Immature natural killer cell (primary cell): ENCODE measurements around the gene H6PD. TPM values are rescaled to one million over a fixed set of nuclear protein-coding genes. Genes with fewer than 3 reads are reported as not detected.
A peak's percentile ranks its signal among the peaks of the same experiment; 100 is the strongest.

Source experiments
- DNase-seq, 3 donors: peaks; one replicate each; pipeline ENCODE4 v3.0.0; 2022; ENCODE audit warnings: mixed read lengths in 1 of 3
- H3K27ac Mint-ChIP-seq, 6 donors: one replicate each; pipeline ENCODE4 v1.8.0; 2020; ENCODE audit warnings: mixed read lengths in 6 of 6, mild to moderate bottlenecking in 5 of 6, inconsistent platforms in 4 of 6, moderate library complexity in 3 of 6
- H3K27me3 Mint-ChIP-seq, 3 donors: one replicate each; pipeline ENCODE4 v1.8.0; 2020 to 2021; ENCODE audit warnings: low read depth in 3 of 3, mild to moderate bottlenecking in 3 of 3, mixed read lengths in 3 of 3, moderate library complexity in 3 of 3, inconsistent platforms in 1 of 3
- H3K36me3 Mint-ChIP-seq, 3 donors: one replicate each; pipeline ENCODE4 v1.8.0; 2020; ENCODE audit warnings: mixed read lengths in 3 of 3, inconsistent platforms in 2 of 3, mild to moderate bottlenecking in 2 of 3
- H3K4me1 Mint-ChIP-seq, 2 donors: one replicate each; pipeline ENCODE4 v1.8.0; 2020; ENCODE audit warnings: inconsistent platforms in 2 of 2, mild to moderate bottlenecking in 2 of 2, mixed read lengths in 2 of 2, moderate library complexity in 1 of 2
- H3K4me3 Mint-ChIP-seq, 5 donors: one replicate each; pipeline ENCODE4 v1.8.0; 2020; ENCODE audit warnings: mild to moderate bottlenecking in 5 of 5, mixed read lengths in 5 of 5, inconsistent platforms in 3 of 5, moderate library complexity in 3 of 5
- H3K9me3 Mint-ChIP-seq, 6 donors: one replicate each; pipeline ENCODE4 v1.8.0; 2020; ENCODE audit warnings: mild to moderate bottlenecking in 6 of 6, mixed read lengths in 6 of 6, inconsistent platforms in 4 of 6, moderate library complexity in 3 of 6
- polyA plus RNA-seq, 3 donors: library from polyadenylated mRNA; unstranded; fragments of 300-500 nt; fragmentation: Illumina TruSeq; gene quantifications; one replicate each; pipeline ENCODE4 v1.2.3, GENCODE V29; 2021

H6PD gene
- polyA plus RNA-seq, 3 donors from 2014 or later = 6.2 to 15.4 (median 9.0) TPM

DNA sequence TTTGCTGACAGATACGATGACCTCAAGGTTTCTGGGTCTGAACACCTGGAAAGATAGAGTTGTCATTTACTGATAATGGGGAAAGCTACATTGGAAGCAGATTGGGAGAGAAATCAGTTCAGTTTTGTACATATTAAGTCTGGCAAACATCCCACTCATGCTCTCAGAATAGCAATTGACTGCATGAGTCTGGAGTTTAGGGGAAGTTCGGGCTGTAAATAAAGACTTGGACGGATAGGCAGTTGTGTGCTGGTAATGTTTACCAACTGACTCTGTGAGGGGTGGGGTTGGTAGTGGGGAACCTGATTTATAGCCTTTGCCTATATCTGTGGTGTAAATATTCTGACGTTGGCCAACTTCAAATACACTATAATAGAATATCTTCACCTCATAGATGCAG, 4.0 kb downstream of the H6PD start:
- Mint-ChIP-seq H3K9me3 (peaks cover 0 to 1% (median 0%) of the 10 kb centered on the region in 6 donors), H3K27me3 (peaks cover 3 to 12% (median 8%) of the 10 kb centered on the region in 3 donors), H3K4me1 (peaks cover 47 to 53% of the 10 kb centered on the region in 2 donors), H3K4me3 (peak overlapping the region; percentile 2 to 55 (median 6)), H3K36me3 (peaks cover 0 to 6% (median 3%) of the 10 kb centered on the region in 3 donors), H3K27ac (peak overlapping the region in 2 of 6 donors; percentile 6 to 16)
- DNase-seq = no peak

DNA sequence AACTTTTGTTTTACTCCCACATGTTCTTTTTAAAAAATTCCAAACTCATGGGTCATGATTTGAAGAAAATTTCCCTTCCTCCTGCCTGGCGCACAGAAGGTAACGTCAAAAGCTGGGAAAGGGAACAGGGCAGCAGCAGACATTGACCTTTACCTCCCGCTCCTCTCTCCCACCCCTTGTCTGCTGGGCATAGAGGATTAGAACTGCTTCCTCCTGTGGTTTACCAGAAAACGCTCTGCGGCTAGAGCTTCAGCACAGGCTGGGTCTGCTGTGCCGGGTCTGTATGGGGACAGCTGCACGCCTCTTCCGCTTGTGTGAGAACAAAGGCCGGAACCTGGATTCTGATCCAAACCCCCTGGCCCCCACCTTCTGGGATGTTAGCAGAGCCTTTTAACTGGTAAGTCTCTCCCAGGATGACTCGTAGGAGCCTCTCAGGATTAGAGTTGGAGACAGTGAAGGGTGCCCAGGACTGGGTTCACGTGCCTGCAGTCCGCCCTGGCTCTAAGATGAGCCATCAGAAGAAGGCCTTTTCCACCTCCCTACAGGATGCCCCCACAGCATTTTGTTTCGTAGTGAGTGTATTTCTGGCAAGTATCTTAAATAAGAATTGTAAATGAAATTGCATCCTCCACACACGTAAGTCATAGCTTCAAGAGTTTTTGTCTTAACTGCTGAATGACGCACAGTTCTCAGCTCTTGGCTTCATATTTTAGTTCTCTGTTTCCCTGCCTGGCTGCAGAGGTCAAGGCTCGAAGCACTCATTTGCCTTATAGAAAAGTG, 5.2 kb downstream of the H6PD start:
- DNase-seq = peak; percentile 35 to 53 (median 51)
- H3K4me3 Mint-ChIP-seq = peak overlapping the region; percentile 67 to 82 (median 76)
- H3K27me3 Mint-ChIP-seq = peaks cover 3 to 9% (median 6%) of the 10 kb centered on the region in 3 donors
- H3K36me3 Mint-ChIP-seq = peaks cover 0 to 6% (median 3%) of the 10 kb centered on the region in 3 donors
- peaks cover 0 to 1% (median 0%) of the 10 kb centered on the region in 6 donors for H3K9me3 Mint-ChIP-seq
- peaks cover 49 to 51% of the 10 kb centered on the region in 2 donors for H3K4me1 Mint-ChIP-seq
- H3K27ac Mint-ChIP-seq = peak overlapping the region; percentile 49 to 69 (median 56)

DNA sequence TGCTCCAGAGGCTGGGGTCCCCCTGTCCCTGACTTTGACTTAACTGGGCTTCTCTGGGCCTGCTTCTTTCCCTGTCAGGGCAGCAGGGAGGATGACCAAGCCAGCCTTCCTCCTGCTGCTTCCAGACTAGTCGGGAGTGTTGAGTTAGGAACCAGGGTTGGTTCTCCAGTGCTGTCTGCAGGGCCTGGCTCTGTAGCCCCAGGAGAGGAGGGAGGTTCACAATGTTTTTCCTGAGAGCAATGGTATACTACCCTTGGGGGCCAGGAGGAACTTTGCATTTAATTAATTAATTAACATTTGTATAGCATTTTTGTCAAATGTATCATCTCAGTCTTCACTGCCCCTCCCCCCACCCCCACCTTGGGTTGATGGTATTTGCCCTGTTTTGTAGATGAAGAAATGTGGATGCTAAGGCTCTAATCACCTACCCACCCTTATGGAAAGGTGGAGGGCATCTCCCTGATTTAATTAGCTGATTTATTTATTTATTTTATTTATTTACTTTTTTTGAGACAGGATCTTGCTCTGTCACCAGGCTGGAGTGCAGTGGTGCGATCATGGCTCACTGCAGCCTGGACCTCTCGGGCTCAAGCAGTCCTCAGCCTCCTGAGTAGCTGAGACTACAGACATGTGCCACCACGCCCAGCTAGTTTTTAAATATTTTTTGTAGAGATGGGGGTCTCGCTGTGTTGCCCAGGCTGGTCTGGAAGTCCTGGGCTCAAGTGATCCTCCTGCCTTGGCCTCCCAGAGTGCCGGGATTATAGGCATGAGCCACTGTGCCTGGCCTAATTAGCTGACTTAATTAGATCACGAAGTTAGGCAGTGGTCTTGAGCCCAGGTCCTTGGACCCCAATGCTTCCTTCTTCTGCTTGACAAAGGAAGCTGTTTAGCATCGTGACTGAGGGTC, 6.6 kb downstream of the H6PD start:
- Mint-ChIP-seq H3K4me1 (peaks cover 48 to 51% of the 10 kb centered on the region in 2 donors), H3K27me3 (peaks cover 3 to 6% (median 6%) of the 10 kb centered on the region in 3 donors), H3K4me3 (no peak overlapping the region), H3K27ac (no peak overlapping the region), H3K9me3 (peaks cover 0 to 1% (median 0%) of the 10 kb centered on the region in 6 donors), H3K36me3 (peaks cover 0 to 6% (median 3%) of the 10 kb centered on the region in 3 donors)
- no peak for DNase-seq

DNA sequence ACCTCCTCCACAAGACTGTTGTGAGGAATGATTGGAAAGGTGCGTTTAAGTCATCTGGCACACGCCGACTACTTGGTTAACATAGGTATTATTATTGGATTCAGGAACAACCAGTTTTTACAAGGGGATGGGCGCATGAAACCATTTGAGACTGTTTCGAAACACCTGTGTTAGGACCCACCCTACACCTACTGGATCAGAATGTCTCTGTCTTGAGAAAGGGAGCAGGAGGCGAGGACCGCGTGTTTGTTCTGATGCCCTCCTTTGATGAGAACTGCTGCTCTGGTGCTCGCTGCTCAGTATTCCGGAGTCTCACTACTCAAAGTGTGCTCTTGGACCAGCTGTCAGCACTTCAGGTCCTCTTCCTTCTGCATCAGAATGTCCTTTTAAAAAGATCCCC, 7.3 kb downstream of the H6PD start:
- peaks cover 44 to 46% of the 10 kb centered on the region in 2 donors for H3K4me1 Mint-ChIP-seq
- peaks cover 0 to 1% (median 0%) of the 10 kb centered on the region in 6 donors for H3K9me3 Mint-ChIP-seq
- H3K4me3 Mint-ChIP-seq = no peak overlapping the region
- H3K36me3 Mint-ChIP-seq = peaks cover 0 to 6% (median 5%) of the 10 kb centered on the region in 3 donors
- no peak overlapping the region for H3K27ac Mint-ChIP-seq
- no peak for DNase-seq
- H3K27me3 Mint-ChIP-seq = peaks cover 3 to 6% (median 3%) of the 10 kb centered on the region in 3 donors

DNA sequence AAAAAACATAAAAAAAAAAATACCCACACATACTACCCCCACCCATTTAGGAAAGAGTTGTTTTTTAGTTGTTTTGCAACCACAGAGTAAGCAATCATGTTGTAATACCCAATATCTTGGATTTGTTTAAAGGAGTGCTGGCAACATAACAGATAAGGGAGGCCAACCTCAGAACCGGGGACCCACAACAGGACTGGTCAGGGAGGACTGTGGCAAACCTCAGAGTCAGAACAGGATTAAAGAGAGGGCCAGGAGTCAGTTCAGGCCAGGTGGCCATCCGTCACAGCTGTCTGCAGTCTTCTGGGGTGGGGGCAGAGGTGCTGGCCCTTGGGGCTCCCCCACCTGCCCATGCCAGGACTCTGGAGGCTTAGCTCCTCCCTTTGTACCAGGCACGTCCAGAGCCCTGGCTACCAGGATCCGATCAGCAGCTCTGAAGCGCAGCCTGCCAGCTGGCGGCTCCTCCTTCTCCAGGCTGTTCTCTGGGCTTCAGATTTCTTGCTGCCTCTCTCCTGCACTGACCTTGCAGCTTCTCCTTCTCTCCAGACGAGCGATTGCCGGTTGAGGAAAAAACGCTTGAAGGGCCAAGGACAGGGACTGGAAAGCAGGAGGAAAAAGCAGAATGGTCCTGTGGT, 7.9 kb downstream of the H6PD start:
- Mint-ChIP-seq H3K9me3 (peaks cover 0 to 1% (median 0%) of the 10 kb centered on the region in 6 donors), H3K27me3 (peaks cover 2 to 6% (median 3%) of the 10 kb centered on the region in 3 donors), H3K27ac (no peak overlapping the region), H3K4me1 (peaks cover 42 to 43% of the 10 kb centered on the region in 2 donors), H3K36me3 (peaks cover 0 to 6% (median 6%) of the 10 kb centered on the region in 3 donors), H3K4me3 (no peak overlapping the region)
- no peak for DNase-seq

DNA sequence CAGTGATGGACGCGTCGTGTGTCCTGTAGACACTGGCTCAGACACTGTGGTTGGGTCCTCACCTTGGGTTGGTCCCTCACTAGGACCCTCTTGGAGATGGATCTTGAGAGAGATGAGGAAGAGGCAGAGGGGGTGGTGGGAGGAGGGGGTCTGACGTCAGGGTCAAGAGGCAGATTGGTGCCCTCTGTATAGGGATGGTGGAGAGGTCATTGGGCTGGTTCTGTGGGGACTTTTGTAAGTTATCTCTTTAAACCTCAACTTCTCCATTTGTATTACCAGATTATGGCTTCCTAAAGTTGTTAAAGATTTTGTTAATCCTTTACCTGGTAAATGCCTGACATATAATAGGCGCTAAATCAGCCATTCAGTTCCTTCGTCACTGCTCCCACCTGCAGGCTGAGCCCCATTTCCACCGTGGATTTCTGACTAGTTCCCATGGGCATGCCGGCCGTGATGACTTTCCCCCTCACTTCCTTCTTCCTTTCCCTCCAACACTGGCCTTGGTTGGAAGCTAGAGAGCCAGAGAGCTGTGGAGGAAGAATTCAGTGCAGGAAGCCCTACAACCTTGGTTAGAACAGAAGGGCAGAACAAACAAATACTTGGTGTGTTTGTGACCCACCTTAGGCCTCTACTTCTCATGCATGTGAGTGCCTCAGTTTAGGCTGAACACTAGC, 8.6 kb downstream of the H6PD start:
- Mint-ChIP-seq H3K36me3 (peaks cover 0 to 11% (median 6%) of the 10 kb centered on the region in 3 donors), H3K4me3 (no peak overlapping the region), H3K4me1 (peaks cover 35 to 36% of the 10 kb centered on the region in 2 donors), H3K27me3 (peaks cover 2 to 6% (median 3%) of the 10 kb centered on the region in 3 donors), H3K27ac (no peak overlapping the region), H3K9me3 (peaks cover 0 to 1% (median 0%) of the 10 kb centered on the region in 6 donors)
- no peak for DNase-seq

DNA sequence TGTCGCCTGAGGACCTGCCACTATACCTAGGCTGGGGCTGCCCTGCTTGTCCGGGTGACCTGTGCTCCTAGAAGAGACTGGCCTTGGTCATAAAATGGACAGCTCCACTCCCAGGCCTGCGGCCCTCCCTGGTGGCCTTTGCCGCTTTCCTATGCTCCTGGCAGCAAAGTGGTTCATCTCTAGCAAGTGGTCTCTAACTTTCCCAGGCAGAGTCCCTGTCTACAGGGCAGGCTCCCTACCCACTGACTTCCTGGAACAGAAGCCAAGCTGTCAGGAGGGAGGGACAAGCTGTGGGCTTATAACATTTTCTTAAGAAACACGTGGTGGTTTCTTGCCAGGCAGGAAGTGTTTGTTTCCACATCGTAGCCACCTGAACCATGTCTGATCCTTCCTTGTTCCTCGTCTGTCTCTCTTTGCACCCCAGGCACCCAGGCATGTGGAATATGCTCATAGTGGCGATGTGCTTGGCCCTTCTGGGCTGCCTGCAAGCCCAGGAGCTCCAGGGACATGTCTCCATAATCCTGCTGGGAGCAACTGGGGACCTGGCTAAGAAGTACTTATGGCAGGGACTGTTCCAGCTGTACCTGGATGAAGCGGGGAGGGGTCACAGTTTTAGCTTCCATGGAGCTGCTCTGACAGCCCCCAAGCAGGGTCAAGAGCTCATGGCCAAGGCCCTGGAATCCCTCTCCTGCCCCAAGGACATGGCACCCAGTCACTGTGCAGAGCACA, 10.1 kb downstream of the H6PD start:
- H3K36me3 Mint-ChIP-seq = peaks cover 3 to 16% (median 6%) of the 10 kb centered on the region in 3 donors
- DNase-seq = no peak
- H3K27me3 Mint-ChIP-seq = peaks cover 0 to under 1% (median under 1%) of the 10 kb centered on the region in 3 donors
- H3K4me3 Mint-ChIP-seq = no peak overlapping the region
- H3K27ac Mint-ChIP-seq = no peak overlapping the region
- H3K9me3 Mint-ChIP-seq = peaks cover 0 to under 1% (median 0%) of the 10 kb centered on the region in 6 donors
- peaks cover 21 to 25% of the 10 kb centered on the region in 2 donors for H3K4me1 Mint-ChIP-seq

DNA sequence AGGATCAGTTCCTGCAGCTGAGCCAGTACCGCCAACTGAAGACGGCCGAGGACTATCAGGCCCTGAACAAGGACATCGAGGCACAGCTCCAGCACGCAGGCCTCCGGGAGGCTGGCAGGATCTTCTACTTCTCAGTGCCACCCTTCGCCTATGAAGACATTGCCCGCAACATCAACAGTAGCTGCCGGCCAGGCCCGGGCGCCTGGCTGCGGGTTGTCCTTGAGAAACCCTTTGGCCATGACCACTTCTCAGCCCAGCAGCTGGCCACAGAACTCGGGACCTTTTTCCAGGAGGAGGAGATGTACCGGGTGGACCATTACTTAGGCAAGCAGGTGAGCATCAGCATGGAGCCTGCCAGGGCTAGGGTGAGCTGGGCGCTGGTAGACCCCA, 10.7 kb downstream of the H6PD start:
- peaks cover 3 to 16% (median 6%) of the 10 kb centered on the region in 3 donors for H3K36me3 Mint-ChIP-seq
- no peak overlapping the region for H3K4me3 Mint-ChIP-seq
- H3K27me3 Mint-ChIP-seq = no peaks in the 10 kb centered on the region
- no peak overlapping the region for H3K27ac Mint-ChIP-seq
- H3K4me1 Mint-ChIP-seq = peaks cover 16 to 19% of the 10 kb centered on the region in 2 donors
- no peak for DNase-seq
- H3K9me3 Mint-ChIP-seq = no peaks in the 10 kb centered on the region

DNA sequence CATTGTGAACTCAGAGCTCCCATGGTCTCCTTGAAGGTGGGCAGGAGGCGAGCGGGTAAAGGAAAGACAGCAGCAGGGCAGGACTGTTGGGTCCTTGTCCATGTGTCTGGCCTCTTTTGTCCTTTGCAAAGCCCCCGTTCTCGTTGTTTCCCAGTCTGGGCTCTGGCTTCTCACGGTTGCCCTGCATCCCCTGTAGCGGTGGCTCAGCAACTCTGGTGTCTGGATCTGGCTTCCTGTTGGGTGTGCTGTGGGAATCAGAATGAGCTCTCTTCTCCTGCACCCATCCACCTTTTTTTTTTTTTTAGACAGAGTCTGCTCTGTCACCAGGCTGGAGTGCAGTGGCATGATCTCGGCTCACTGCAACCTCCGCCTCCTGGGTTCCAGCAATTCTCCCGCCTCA, 11.1 kb downstream of the H6PD start:
- Mint-ChIP-seq H3K4me3 (no peak overlapping the region), H3K27me3 (no peaks in the 10 kb centered on the region), H3K4me1 (peaks cover 11 to 15% of the 10 kb centered on the region in 2 donors), H3K27ac (no peak overlapping the region), H3K36me3 (peaks cover 3 to 16% (median 6%) of the 10 kb centered on the region in 3 donors), H3K9me3 (no peaks in the 10 kb centered on the region)
- no peak for DNase-seq

DNA sequence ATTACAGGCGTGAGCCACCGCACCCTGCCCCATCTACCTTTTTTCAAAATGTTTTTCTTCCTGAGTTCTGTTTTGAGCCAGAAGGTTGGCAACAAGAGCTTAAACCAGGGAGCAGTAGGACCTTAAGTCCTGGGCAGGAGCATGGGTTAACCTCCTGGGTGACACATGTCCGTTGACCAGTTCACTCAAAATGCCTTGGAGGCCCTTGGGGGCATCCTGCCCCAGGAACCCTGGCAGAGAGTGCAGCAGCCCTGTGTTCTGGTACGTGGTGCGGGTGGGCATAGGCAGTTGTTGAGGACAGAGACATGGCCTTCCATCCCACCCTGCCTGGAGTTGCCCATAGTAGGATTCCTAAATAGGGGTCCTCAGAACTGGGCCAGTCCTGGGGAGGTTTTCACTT, 11.6 kb downstream of the H6PD start:
- no peaks in the 10 kb centered on the region for H3K9me3 Mint-ChIP-seq
- no peak overlapping the region for H3K4me3 Mint-ChIP-seq
- H3K36me3 Mint-ChIP-seq = peaks cover 3 to 16% (median 6%) of the 10 kb centered on the region in 3 donors
- H3K27me3 Mint-ChIP-seq = no peaks in the 10 kb centered on the region
- no peak overlapping the region for H3K27ac Mint-ChIP-seq
- DNase-seq = no peak
- peaks cover 9 to 12% of the 10 kb centered on the region in 2 donors for H3K4me1 Mint-ChIP-seq

DNA sequence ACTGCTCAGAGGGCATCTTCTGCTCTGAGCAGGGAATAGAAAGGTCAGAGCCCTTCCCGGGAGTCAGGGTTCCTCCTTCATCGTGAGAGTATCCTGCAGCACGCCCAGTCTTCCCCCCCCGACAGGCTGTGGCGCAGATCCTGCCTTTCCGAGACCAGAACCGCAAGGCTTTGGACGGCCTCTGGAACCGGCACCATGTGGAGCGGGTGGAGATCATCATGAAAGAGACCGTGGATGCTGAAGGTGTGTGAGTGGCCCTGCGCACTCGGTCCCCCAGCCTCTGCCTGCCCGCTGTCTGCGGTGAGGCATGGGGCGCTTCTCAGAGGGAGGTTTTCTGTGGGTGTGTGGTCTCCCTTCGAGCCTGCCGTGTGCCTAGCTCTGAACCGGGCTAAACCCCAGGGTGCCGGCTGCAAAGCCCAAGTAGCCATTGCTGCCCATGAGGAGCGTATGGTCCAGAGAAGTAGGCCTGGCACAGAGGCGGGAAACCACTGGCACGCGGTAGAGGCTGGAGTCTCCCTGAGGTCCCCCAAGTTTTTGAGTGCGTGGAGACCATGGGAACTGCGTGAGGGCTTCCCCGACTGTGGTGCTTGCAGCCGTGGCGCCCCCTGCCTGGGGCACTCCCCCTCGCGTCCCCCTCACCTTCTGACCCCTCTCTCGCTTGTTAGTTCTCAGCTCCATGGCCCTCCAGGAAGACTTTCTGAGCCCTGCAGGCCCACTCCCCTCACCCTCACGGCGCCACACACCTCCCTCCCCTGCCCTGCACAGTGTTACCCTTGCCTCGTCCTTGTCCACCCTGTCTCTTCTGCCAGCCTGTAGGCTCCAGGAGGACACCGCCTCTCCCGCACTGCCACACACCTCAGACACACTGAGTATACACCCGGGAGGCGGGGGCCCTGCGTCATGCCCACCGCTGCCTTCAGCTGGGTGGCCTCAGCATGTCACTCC, 12.5 kb downstream of the H6PD start:
- no peak overlapping the region for H3K4me3 Mint-ChIP-seq
- H3K27me3 Mint-ChIP-seq = no peaks in the 10 kb centered on the region
- H3K36me3 Mint-ChIP-seq = peaks cover 3 to 14% (median 3%) of the 10 kb centered on the region in 3 donors
- H3K9me3 Mint-ChIP-seq = no peaks in the 10 kb centered on the region
- no peak for DNase-seq
- H3K27ac Mint-ChIP-seq = no peak overlapping the region
- peaks cover 9 to 11% of the 10 kb centered on the region in 2 donors for H3K4me1 Mint-ChIP-seq
